HG03135 (cell line): ENCODE measurements around the gene FN1.

ENCODE experiments used
- ATAC-seq: cut with Tn5 transposase; IDR thresholded peaks from one replicate; pipeline ENCODE4 v1.9.1; 2021; ENCODE audit warnings: mild to moderate bottlenecking, moderate library complexity; ENCODE audit not compliant: unreplicated experiment

Gene FN1

GRCh38 chr2:215388002-215388728 is 47.7 kb downstream of the FN1 start:
- ATAC-seq = no peak

DNA sequence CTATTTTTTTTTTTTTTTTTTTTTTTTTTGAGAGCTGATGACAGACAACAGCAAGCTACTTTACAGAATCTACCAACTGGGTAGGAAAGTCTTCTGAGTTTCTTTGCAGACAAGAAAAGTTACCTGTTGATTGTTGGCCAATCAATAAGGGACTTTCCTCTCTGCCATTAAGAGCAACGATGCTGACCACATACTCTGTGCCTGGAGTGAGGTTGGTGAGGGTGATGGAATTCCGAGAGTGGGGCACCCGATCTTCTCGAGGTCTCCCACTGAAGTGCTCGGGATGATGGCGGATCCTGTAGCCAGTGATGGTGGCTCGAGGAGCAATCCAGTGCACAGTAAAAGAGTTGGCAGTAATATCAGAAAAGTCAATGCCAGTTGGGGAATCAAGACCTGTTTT is 49.3 kb downstream of the FN1 start:
- no peak for ATAC-seq

- no peak for ATAC-seq
Observed at GRCh38 chr2:215384710-215385109, 51.2 kb downstream of the FN1 start.

DNA sequence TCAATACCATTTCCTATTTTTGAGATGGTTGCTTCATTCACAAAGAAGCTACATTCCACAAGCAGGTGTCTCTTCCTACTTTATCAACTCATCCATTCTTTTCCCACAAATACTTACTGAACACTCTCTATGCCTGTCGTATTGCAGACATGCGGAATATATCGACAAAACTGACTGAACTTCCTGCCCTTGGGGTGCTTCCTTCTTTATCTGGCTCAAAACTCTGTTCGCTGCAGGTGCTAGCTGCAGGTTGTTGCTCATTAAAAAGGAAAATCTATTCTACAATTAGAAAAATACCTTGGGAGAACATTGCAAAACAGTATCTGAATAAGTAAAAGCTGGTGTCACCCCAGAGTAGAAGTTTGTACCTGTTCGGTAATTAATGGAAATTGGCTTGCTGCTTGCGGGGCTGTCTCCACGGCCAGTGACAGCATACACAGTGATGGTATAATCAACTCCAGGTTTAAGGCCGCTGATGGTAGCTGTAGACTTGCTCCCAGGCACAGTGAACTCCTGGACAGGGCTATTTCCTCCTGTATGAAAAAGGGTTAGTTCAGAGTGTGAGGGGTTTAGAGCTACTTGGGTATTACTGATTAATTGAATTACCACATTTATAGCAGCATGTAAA is 52.1 kb downstream of the FN1 start:
- no peak for ATAC-seq

- ATAC-seq = no peak
Observed at GRCh38 chr2:215382480-215382879, 53.4 kb downstream of the FN1 start.

GRCh38 chr2:215382011-215382410 is 53.9 kb downstream of the FN1 start:
- ATAC-seq = no peak

GRCh38 chr2:215380699-215381098 is 55.2 kb downstream of the FN1 start:
- ATAC-seq = no peak

- ATAC-seq = no peak
Observed at GRCh38 chr2:215379948-215380347, 55.9 kb downstream of the FN1 start.

GRCh38 chr2:215379039-215379438 is 56.8 kb downstream of the FN1 start:
- ATAC-seq = no peak

DNA sequence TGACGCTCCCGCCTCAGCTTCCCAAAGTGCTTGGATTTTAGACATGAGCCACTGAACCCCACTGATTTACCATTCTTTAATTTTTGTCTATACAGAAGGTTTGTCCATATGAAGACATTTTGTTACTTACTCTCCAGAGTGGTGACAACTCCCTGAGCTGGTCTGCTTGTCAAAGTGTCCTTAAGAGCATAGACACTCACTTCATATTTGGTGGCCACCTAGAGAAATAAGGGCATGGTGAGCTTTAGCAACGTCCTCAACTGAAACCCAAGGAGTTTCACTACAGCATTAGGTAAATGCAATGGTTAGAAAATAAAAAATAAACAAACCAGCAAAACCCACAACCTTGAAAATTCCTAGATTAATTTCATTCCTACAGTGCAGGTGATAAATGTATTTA is 57.8 kb downstream of the FN1 start:
- ATAC-seq = no peak

GRCh38 chr2:215377283-215377682 is 58.6 kb downstream of the FN1 start:
- no peak for ATAC-seq

- ATAC-seq = no peak
Observed at GRCh38 chr2:215376103-215376780, 59.6 kb downstream of the FN1 start.

DNA sequence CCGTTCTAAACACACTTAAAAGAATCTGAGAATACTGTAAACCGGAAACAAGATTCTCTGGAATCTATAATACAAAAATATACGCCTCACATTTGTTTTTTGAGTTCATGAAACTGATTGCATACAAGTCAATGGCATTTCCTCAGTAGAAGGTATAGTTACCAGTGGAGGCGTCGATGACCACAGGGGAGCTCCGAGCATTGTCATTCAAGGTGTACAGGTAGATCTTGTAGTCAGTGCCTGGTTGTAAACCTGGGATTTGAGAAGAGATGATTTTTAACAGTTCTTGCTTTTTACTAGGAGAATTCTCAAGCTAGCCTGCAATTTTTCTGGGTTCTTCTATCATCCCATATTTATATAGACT is 60.4 kb downstream of the FN1 start:
- ATAC-seq = no peak

GRCh38 chr2:215374642-215375466 is 61.0 kb downstream of the FN1 start:
- ATAC-seq = no peak

GRCh38 chr2:215374002-215374401 is 61.9 kb downstream of the FN1 start:
- no peak for ATAC-seq

DNA sequence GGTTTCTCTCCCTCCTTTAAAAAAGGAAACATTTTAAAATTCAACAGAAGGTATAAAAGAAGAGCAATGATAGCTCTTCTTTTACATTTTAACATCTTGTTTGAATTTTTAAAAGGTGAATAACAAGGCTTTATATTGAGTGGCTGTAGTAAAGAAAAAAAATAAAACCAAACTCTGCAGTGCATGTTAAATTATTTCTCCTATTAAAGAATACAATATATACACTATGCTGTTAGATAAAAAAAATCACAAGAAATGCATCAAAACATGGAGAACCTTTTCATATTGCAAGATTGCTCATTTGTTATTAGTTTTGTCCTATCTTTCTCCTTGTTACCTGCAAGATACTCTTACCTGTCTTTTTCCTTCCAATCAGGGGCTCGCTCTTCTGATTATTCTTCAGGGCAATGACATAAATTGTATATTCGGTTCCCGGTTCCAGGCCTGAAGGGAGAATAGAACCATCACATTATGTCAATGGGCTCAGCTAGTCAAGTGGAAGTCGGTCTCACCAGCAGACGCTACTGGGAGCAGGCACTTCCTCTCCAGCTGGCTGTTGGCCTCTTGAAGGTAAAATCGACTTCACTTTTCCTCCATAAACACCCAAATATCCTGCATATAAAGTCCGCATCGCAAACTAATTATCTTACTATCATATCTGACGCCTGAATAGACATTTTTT is 62.8 kb downstream of the FN1 start:
- ATAC-seq = no peak

GRCh38 chr2:215371915-215372897 is 63.7 kb downstream of the FN1 start:
- ATAC-seq = no peak

DNA sequence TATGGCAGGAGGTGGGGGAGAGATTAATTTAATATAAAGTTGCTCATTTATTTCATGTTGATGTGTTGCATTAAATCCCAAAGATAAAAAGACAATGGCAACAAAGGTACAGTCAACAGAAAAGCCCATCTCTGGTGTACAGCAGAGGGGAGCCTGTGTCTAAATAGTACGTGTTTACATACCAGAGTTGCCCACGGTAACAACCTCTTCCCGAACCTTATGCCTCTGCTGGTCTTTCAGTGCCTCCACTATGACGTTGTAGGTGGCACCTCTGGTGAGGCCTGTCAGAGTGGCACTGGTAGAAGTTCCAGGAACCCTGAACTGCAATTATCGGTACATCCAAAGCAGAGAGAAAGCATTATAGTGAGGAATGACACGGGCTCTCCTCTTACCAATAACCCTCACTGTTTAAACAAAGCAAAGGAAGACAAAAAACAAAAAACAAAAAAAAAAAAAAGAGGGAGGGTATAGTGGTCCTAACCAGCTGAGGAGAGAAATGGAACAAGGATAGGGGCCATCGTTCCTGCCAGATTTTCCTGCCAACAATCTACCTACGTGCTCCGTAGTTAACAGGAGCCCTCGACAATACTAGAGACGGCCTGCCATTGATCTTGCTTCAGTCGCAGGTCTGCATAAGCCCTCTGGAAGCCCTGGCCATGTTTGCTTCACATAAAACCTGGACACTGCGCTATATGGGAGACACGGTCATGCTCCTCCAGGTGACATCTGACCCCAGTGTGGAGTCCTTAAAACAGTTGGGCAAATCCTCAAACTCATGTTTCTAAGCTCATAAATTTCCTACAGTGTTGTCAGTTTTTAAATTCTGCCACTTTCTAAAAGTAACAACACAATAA is 65.5 kb downstream of the FN1 start:
- no peak for ATAC-seq
